Colon (tissue), 2 donors: ENCODE data around the gene ZNF746.

Experiments
- FAIRE-seq: peaks from 2 replicates; lab custom pipeline; 2012; peaks lifted over from hg19 to GRCh38; lab: Jason Lieb, UNC
- donor health status: control.
- donor health status: control.

ZNF746 gene

DNA sequence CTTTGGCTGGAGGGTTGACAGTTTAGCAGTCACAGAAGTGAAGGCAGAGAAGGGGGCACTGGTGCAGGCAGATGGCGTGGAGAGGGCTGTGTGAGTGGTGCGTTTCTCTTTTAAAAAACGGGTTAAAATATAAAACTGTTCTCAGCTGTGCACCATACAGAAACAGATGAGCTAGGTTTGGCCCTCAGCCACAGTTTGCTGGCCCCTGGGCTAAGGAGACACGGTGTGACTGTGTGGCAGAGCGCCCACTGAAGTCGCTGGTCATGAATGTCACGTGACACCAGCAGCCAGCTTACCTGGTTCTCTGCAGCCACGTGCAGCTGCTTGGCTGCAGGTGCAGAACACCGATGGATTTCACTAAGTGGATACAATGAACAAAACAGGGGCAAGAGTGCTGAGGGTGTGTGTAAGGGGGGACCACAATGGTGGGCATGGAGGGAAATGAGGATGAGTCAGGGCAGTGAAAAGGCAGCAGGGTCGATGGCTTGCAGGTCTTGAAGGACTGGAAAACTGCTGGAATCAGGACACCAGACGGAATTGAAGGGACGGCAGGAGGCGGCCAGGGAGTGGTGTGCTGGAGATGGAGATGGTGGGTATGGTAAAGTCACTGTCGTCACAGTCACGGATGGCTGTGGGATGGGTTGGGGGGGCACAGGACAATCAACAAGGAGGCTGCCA, 7.4 kb downstream of the ZNF746 start:
- no peak for FAIRE-seq

DNA sequence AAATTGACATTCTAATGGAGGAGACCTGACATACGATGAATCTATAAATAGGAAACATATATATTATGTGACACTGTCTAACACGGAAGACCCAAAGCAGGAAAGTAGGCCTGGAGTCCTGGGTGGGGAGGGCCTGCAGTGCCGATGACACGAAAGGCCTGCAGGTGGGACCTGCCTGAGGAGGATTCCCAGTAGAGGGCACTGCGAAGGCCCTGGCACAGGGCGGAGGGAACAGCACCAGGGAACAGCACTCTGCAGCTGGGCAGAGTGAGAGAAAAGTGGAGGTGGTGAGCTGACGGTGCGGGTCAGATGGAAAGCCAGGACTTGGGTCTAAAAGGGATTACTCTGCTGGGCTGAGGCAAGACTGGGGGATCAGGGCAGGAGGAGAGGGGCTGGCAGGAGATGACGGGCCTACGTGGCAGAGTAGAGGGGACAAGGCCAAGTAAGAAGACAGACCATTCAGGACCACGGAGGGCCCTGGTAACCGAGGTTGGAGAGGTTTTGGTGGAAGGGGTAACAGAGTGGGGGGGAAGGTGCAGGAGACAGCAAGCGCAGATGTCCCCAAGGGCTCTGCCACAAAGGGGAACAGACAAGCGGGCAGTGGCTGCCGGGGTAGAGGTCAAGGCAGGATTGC, 8.1 kb downstream of the ZNF746 start:
- no peak for FAIRE-seq

DNA sequence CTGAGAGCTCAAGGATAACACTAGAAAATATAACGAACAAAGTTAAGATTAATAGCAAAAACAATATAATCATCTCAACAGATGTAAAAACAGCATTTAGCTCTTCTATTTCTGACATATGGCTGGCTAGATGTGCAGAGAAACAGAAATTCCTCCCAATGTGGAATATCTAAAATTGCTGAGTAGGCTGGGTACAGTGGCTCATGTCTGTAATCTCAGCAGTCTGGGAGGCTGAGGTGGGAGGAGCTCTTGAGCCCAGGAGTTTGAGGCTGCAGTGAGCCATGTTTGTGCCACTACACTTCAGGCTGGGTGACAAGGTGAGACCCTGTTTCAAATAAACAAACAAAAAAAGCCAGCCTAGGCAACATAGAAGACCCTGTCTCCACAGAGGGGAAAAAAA, 18.0 kb downstream of the ZNF746 start:
- FAIRE-seq, result no peak

DNA sequence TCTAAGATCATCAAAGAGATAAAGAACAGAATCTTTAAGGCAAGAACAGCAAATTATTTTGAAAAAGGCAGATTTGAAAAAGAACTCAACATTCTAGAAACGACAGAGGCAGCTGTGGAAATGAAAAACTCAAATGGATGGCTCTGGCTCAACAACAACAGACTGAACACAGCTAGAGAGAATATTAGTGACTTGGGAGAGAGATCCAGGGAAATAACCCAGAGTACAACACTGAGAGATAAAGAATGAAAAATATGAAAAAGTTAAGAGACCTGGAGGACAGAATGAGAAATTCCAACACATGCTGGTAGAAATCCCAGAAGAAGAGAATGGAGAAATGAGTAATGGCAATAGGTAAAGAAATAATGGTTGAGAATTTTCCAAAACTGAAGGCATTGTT, 18.9 kb downstream of the ZNF746 start:
- FAIRE-seq, result no peak

DNA sequence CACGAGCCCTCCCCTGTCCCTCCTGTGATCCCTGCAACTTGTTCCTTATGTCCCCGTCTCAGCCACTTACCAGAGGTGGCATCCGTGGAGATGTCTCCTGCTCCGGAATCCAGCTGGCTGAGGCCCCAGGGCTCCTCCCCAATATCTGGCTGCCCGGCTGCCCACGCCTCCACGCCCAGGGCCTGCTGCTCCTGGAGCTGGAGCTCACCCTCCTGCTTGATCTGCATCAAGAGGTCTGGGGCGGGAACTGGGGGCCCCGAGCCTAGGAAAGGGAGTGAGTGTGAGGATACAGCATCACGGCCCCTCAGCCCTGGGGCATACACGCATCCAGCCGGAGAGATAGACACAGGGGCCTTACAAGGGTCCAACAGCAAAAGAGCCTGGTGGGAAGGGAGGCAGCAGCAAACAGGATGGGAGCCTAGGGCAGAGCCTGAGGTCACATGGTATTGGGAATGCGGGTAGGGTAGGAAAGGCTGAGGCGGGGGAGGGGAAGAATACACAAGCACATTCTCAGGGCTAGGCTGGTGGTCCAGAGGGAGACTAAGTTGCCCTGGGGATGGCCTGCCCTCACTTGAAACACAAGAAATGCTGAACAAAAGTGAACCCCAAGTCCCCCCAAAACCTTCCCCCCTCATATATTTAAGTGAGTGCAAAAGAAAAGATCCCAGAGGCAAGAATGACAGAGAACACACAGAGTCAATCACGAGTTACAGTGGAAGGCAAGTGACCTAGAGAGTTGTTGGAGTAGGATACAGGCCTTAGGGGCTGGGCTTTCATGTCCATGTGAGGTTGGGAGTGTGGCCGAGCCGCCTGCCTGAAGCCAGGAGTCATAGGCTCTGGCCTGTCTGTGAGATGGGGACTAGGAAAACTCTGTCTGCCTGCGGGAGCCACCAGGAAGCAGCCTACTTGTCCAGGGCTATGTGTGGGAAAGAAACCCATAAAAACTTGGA, 19.8 kb downstream of the ZNF746 start:
- no peak for FAIRE-seq

DNA sequence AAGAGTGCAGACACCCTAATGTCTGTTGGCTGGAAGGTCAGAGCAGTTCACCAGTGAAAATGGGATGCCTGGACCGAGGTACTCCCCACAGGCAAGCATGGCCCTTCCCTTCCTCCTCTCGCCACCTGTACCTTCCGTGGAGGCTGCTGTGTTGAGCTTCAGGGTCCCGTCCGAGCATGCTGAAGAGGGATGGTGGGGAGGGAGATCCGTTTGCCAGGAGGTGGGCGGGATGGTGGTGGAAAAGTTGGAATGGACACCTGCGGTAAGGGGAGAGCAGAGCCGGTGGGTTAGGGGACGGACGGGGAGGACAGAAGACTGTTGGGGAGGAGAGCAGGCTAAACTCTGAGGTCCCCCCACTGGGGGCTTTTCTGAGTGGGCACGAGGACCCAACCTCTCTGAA, 20.8 kb downstream of the ZNF746 start:
- no peak for FAIRE-seq

DNA sequence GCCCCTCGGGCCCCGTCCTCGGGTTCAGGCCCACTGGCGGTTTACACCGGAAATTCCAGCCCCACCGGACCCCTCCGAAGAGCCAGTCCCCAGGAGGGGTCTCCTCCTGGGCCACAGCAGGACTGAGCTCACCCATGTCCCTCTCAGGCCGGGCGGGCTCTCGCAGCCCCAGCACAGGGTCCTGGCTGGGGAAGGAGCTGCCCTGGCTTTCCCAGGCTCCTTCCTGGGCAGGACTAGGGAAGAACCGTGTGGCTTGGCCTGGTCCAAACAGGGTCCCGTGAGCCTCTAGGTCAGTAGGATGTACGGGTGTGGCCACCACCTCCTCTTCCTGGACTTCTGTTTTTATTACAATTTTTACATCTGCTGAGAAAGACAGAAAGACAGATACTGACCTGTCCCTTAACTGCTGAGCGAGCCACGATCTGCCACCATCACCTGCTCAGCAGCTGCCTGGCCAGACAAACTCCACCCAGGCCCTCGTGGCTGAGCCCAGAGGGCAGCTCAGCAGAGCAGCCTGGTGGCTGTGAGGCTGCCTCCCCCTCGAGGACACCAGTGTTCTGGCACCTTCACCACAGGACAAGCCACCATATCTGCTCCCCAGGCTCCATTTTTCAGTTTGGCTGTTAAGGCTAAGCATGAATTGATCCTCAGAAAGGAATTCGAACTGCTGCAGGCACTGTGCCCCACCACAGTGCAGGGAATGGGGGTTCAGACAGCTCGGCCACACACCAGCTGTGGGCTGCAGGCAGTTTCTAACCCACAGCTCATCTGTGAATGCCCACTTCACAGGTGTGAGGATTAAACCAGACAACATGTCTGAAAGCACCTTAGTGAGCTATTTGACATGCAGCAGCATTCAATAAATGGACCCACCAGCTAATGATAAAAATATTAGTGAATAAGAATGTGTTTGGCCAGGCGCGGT, 22.2 kb downstream of the ZNF746 start:
- FAIRE-seq, result no peak

DNA sequence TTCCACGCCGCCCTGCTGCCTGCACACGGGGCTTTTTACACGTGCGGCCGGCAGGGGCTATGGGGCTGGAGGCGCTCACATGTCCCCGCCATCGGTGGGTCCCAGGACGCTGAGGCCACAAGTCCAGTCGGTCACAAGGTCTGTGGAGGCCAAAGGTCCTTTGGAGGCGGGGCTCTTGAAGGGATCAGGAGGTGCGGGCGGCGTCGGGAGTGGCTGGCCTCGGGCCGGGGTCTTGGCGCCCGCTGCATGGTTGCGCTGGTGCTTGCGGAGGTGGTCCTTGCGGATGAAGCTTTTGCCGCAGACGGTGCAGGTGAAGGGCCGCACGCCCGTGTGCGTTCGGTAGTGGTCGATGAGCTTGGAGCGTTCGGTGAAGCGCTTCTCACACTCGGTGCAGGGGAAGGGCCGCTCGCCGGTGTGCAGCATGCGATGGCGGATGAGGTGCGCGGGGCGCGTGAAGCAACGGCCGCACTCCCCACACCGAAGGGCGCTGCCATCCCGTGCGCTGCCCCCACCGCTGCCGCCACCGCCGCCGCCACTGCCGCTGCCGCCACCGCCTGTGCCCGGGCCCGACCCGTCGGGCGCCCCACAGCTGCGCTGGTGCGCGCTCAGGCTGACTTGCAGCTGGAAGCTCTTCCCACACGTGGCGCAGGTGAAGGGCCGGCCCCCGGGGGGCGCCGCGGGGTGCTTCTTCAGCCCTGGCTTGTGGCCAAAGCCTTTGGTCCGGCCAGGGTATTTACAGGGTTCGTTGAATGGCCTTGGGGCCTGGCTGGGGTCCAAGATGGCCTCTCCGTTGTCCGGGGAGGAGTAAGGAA, 23.1 kb downstream of the ZNF746 start:
- no peak for FAIRE-seq

DNA sequence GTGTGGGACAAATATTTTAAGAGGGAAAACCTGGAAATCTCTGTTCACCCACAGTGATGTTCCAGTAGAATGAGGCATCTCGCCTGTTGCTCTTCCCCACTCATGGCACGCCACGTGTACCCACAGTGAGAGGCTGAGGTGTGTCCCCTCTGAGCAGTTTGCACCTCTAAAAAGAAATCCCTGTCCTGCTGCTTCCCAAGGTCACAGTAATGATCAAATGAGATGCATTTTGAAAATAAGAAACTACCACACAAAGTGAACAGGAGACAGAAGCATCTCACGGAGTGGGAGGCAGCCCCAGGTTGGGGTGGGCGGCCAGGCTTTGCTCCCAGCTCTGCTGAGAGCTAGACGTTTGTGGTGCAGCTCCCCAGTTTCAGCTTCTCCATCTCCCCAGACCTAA, 24.4 kb downstream of the ZNF746 start:
- no peak for FAIRE-seq

DNA sequence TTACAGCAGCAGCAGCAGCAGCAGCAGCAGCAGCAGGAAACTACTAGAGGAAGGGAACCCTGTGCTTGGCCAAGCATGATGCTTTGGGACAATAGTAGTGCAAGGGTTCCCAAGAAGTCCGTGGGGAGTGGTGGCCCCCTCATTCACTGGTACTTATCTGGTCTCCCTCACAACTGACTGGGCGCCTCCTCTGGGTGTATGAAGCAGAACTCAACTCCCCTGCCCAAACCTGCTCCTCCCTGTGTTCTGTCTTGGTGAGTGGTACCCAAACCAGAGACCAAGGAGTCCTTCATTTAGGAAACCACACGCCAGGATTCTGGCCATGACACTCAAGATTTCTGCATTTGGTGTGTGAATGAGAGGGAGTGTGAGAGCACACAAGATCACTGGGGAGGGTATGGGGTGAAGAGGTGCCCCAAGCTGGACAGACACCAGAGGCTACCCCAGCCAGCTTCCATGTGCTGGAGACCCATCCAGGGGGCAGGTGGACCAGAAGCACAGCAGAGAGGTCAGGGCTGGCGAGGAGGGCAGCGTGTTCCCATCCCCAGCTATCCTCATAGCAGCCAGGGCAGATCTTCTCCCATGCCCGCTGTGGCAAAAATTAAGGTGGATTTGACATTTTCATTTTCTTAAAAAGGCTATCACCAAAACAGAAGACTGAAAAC, 26.2 kb downstream of the ZNF746 start:
- FAIRE-seq, result no peak

DNA sequence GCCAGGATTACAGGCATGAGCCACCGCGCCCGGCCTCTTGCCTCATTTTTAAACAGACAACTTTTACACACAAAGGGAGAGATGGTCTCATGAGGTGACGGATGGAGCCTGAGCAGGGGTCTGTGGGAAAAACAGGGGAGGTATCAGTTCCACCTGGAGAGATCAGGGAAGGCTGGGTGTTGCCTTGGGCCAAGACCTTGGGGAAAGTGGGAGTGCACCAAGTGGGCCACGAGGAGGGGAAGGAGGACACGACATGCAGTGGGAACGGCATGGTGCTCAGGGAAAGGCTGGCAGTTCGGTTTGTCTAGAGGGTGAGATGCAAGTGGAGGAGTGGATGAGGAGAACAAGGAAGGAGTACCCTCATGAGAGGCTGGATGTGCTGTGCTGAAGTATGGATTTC, 27.8 kb downstream of the ZNF746 start:
- no peak for FAIRE-seq

DNA sequence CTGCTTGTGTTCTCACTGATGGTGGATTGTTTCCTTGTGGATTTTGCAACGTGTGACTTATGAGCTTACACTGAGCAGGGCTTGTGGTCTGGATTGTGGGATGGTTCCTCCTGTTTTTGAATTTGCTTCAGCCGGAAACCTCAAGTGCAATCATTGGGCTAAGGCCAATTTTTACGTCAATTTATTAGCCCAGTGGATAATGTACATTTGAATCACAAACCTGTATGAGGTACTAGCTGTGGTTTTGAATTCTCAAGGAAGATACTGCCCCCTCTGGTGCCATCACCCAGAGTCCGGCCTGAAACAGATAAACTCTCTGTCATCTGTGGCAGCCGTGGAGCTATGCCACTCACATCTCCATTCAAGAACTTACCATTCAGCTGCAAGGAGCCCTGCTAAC, 29.4 kb downstream of the ZNF746 start:
- FAIRE-seq, result no peak

DNA sequence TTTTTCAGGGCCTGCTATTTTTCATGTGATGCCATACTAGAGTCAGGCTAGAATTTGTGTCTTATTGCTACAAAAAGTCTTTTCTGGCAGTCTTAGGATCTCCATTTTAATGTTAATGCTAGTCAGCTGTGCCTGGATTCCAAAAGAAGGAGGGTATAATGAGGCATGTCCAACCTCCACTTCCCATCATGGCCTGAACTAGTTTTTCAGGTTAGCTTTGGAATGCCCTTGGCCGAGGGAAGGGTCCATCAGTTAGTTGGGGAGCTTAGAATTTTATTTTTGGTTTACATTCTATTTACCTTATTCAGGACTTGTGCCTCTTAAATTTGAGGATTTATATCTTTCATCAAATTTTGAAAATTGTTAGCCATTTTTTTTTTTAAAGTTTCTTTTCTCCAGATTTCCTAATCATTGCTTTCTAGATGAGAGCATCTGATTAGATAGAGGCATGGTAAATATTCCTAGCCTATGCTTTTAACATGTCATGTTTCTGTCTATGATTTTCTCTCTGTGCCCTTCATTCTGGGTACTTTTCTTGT, 30.2 kb downstream of the ZNF746 start:
- no peak for FAIRE-seq

DNA sequence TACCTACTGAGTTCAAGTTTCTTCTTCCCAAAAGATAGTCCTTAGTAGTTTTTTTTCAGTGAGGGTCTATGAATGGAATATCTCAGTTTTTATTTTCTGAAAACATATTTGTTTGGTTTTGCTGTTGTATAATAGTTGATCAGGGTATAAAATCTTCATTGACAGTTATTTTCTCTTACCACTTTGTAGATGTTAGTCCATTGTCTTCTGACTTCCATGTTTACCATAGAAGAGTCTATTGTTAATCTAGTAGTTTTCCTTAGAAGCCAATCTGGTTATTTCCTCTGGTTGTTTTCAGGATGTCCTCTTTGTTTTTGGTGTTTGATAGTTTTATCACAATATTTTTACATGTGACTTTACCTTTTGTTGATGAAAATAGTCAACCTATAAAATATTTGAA, 31.2 kb downstream of the ZNF746 start:
- no peak for FAIRE-seq

DNA sequence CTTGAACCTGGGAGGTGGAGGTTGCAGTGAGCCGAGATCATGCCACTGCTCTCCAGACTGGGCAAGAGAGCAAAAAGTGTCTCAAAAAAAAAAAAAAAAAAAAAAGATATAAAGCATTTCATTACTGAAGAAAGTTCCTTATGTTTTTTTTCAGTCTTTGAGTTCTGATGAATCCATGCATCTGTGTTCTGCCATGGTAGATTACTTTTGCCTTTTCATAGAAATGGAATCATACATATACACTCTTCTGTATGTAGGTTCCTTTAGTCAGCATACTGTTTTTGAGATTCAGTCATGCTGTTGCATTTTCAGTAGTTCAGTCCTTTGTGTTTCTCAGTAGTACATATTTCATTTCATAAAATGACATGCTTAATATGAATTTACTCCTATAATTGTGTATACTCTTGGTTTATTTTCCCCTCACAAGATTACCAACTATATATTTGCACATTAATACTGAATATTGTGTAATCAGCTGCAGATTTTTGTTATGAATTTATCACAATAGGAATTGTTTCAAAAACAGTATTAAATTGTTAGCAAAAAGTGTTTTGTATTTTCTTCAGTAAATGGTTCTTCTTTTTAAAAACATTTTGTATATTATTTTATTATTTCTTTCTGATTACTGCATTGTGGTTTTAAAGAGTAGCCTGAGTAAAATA, 34.0 kb downstream of the ZNF746 start:
- no peak for FAIRE-seq

DNA sequence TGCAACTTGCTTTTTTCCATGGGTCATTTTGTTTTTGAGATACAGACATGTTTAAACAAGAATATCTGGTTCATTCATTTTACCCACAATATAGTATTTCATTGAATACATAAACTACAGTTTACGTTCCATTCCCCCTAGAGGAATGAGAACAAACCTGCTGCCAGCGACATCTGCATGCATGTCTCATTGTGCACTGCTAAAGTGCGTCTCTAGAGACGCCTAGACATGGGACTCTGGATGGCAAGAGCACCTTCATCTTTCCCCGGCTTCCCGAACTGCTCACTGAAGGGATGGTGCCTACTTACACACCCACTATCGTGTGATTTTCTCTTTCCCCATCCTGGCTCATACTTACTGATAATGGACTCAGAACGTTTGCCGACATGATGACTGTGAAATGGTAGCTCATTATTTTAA, 35.5 kb downstream of the ZNF746 start:
- no peak for FAIRE-seq

DNA sequence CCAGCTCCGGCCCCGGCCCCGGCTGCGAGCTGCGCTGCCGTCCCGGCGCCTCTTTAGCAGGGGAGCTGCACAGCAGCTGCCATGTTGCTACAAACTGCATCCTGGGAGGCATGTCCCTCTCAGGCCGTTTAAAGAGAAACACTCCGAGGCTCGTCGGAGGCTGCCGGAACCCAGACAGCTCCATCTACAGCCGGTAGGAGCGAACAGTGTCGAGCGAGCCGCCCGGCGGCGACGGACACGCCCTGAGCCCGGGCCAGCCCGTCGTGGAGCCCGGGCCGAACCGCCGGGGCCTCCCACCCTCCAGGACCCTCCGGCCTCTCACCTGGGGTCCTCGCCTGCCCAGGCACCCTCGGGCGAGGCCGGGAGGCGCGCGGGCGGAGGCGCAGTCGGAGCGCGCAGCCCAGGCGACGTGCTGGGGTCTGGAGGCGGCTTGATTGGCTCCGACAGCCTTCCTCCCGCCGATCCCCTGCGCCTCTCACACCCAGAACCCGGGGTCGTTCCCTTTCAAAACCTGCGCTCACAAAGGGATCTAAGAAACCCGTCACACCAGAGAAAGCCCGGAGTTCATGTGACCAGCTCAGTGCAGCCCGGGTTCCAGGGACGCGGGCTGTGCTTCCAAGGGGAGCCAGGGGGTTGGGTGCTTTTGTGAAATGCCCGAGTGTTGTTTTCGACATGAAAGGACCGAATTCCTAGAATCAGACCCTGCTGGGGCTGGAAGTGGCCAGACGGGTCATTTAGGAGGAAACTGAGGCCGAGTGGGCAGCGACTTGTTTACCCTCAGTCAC, 36.9 kb downstream of the ZNF746 start, which contains the start of gene ZNF777:
TSS of gene ZNF777 (minus strand) at position 570 of the 785 bp plus-strand sequence. CDS start 5,040 bp downstream, outside the sequence.
- FAIRE-seq, result no peak

DNA sequence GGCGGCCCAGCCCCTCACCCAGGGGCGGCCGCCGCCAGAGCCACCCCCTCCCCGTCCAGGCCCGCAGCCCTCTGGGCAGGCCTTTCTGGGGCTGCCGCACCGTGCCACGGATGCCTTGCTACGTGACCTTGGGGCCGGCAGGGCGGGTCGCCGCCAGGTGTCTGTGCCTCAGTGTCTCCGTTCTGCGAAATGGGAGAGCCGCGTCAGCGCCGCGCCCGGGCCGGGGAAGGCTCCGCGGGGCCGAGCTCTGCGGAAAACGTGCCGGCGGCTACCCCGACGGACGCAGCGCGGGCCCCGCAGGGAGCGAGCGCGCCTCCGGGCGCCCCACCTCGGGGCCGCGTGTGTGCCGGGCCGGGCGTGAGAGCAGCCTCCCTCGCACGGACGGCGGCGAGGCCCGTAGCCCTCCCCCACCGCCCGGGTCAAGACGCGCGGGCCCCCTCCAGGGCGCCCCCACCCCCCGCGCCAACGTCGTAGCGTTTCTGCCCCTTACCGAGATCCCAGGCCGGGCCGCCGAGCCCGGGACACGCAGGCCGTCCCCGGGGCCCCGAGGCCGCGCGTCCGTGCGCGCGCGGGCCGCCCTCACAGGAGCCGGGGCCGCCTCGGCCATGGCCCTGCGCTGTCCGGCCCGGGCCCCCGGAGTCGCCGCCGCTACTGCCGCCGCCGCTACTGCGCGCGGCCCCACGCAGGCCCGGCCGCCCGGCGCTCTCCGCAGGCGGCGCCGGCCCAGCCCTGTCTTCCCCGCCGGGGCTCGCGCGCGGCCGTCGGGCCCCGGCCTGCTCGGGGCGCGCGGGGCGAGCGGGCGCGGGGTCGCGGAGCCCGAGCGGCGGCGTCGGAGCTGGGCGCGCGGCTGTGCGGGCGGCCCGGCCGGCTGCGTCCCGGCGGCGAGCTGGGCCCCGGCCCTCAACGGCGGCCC, 37.8 kb downstream of the ZNF746 start:
- no peak for FAIRE-seq
